GM23338 (cell line): ENCODE measurements around the gene PIH1D2.
"Not testable (repeated sequence)": the region's sequence is repeated elsewhere in the genome, so short reads cannot be mapped to it uniquely, and the experiment has no call there.

ENCODE experiments used
- CREB1 ChIP-seq: fragments of 250-450 bp; sonication (Bioruptor Pico); IDR thresholded peaks from 2 replicates; pipeline ENCODE4 v1.5.0; 2020; ENCODE audit warnings: low read depth, mild to moderate bottlenecking, moderate library complexity
- EZH2 ChIP-seq: fragments of 200-600 bp; sonication (generic); IDR thresholded peaks from one replicate; pipeline ENCODE4 v1.8.0; 2017; ENCODE audit warnings: antibody characterized with exemption, mild to moderate bottlenecking, low read depth; ENCODE audit not compliant: unreplicated experiment
- EZH2phosphoT487 ChIP-seq: fragments of 200-600 bp; sonication (generic); IDR thresholded peaks from one replicate; pipeline ENCODE4 v1.8.1; 2018; ENCODE audit warnings: antibody characterized with exemption; ENCODE audit not compliant: unreplicated experiment
- JUNB ChIP-seq: IDR thresholded peaks from one replicate; pipeline ENCODE4 v1.6.1; 2016; ENCODE audit warnings: antibody characterized with exemption; ENCODE audit not compliant: unreplicated experiment
- NANOG ChIP-seq: IDR thresholded peaks from 2 replicates; pipeline ENCODE4 v1.6.1; 2016; ENCODE audit warnings: antibody characterized with exemption, borderline replicate concordance
- POLR2AphosphoS5 ChIP-seq: IDR thresholded peaks from 2 replicates; pipeline ENCODE4 v1.6.1; 2016; ENCODE audit warnings: antibody characterized with exemption, low read depth
- ZNF114 ChIP-seq: fragments of 250-450 bp; sonication (Bioruptor Pico); IDR thresholded peaks from 2 replicates; pipeline ENCODE4 v1.5.0; 2020; ENCODE audit warnings: mild to moderate bottlenecking, moderate library complexity
- ZNF331 ChIP-seq: fragments of 250-450 bp; sonication (Bioruptor Pico); IDR thresholded peaks from 2 replicates; pipeline ENCODE4 v1.5.0; 2020; ENCODE audit warnings: low read depth, mild to moderate bottlenecking, moderate library complexity
- TF ChIP-seq, protein P1 (sequence below), 2 experiments: fragments of 200-600 bp in 1 of 2; sonication (generic) in 1 of 2; conservative IDR thresholded peaks; 2 replicates each; pipeline versions ENCODE4 v1.5.1 to v1.6.1; 2016 to 2017; ENCODE audit warnings: antibody characterized with exemption in 2 of 2, low read depth in 2 of 2, mild to moderate bottlenecking in 2 of 2, moderate library complexity in 1 of 2
- TF ChIP-seq, protein P2 (sequence below): IDR thresholded peaks from one replicate; pipeline ENCODE4 v1.6.1; 2018; ENCODE audit warnings: antibody characterized with exemption; ENCODE audit not compliant: unreplicated experiment

- not testable (repeated sequence) for TF ChIP-seq EZH2; ZNF114 (CRISPR knock-in tag); EZH2phosphoT487; POLR2AphosphoS5; CREB1 (CRISPR knock-in tag); JUNB; NANOG; ZNF331
- TF ChIP-seq, protein P1, sequence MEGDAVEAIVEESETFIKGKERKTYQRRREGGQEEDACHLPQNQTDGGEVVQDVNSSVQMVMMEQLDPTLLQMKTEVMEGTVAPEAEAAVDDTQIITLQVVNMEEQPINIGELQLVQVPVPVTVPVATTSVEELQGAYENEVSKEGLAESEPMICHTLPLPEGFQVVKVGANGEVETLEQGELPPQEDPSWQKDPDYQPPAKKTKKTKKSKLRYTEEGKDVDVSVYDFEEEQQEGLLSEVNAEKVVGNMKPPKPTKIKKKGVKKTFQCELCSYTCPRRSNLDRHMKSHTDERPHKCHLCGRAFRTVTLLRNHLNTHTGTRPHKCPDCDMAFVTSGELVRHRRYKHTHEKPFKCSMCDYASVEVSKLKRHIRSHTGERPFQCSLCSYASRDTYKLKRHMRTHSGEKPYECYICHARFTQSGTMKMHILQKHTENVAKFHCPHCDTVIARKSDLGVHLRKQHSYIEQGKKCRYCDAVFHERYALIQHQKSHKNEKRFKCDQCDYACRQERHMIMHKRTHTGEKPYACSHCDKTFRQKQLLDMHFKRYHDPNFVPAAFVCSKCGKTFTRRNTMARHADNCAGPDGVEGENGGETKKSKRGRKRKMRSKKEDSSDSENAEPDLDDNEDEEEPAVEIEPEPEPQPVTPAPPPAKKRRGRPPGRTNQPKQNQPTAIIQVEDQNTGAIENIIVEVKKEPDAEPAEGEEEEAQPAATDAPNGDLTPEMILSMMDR (conservative IDR thresholded peaks at IDR 0.05; ENCODE audit: low read depth in 2 of 2) = not testable (repeated sequence)
- TF ChIP-seq, protein P2, sequence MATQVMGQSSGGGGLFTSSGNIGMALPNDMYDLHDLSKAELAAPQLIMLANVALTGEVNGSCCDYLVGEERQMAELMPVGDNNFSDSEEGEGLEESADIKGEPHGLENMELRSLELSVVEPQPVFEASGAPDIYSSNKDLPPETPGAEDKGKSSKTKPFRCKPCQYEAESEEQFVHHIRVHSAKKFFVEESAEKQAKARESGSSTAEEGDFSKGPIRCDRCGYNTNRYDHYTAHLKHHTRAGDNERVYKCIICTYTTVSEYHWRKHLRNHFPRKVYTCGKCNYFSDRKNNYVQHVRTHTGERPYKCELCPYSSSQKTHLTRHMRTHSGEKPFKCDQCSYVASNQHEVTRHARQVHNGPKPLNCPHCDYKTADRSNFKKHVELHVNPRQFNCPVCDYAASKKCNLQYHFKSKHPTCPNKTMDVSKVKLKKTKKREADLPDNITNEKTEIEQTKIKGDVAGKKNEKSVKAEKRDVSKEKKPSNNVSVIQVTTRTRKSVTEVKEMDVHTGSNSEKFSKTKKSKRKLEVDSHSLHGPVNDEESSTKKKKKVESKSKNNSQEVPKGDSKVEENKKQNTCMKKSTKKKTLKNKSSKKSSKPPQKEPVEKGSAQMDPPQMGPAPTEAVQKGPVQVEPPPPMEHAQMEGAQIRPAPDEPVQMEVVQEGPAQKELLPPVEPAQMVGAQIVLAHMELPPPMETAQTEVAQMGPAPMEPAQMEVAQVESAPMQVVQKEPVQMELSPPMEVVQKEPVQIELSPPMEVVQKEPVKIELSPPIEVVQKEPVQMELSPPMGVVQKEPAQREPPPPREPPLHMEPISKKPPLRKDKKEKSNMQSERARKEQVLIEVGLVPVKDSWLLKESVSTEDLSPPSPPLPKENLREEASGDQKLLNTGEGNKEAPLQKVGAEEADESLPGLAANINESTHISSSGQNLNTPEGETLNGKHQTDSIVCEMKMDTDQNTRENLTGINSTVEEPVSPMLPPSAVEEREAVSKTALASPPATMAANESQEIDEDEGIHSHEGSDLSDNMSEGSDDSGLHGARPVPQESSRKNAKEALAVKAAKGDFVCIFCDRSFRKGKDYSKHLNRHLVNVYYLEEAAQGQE = not testable (repeated sequence)
Observed at GRCh38 chr11:112095302-112095701, 21.5 kb upstream of the PIH1D2 start.
